Measurements from ENCODE around the gene KCTD10.

Gene KCTD10

GRCh38 chr12:109513051-109513450, 36.0 kb upstream of the KCTD10 start:
- Histone ChIP-seq H3K4me1 (ENCODE audit: control insufficient read depth in 1 of 2, insufficient read depth in 2 of 2, low read length in 2 of 2) (peaks cover 0 to 21% of the 10 kb centered on the region in 2 donors), H3K27me3 (ENCODE audit: low read depth, low read length) (no peaks in the 10 kb centered on the region), H3K36me3 (ENCODE audit: control insufficient read depth in 1 of 2, insufficient read depth in 2 of 2, low read length in 2 of 2) (peaks cover 54 to 78% of the 10 kb centered on the region in 2 donors), H3K9me3 (ENCODE audit: control insufficient read depth in 1 of 2, low read length in 2 of 2) (no peaks in the 10 kb centered on the region), H3K4me3 (ENCODE audit: low read depth in 1 of 2, low read length in 2 of 2) (no peak overlapping the region), H3K27ac (ENCODE audit: low read length) (no peak overlapping the region)

- Histone ChIP-seq H3K36me3 (ENCODE audit: control insufficient read depth in 1 of 2, insufficient read depth in 2 of 2, low read length in 2 of 2) (peaks cover 54 to 78% of the 10 kb centered on the region in 2 donors), H3K27ac (ENCODE audit: low read length) (no peak overlapping the region), H3K4me3 (ENCODE audit: low read depth in 1 of 2, low read length in 2 of 2) (no peak overlapping the region), H3K27me3 (ENCODE audit: low read depth, low read length) (no peaks in the 10 kb centered on the region), H3K9me3 (ENCODE audit: control insufficient read depth in 1 of 2, low read length in 2 of 2) (no peaks in the 10 kb centered on the region), H3K4me1 (ENCODE audit: control insufficient read depth in 1 of 2, insufficient read depth in 2 of 2, low read length in 2 of 2) (peaks cover 0 to 21% of the 10 kb centered on the region in 2 donors)
Observed at GRCh38 chr12:109512608-109513007, 35.5 kb upstream of the KCTD10 start.

GRCh38 chr12:109510196-109510595, 33.1 kb upstream of the KCTD10 start:
- Histone ChIP-seq H3K9me3 (ENCODE audit: control insufficient read depth in 1 of 2, low read length in 2 of 2) (no peaks in the 10 kb centered on the region), H3K27ac (ENCODE audit: low read length) (no peak overlapping the region), H3K4me3 (ENCODE audit: low read depth in 1 of 2, low read length in 2 of 2) (no peak overlapping the region), H3K4me1 (ENCODE audit: control insufficient read depth in 1 of 2, insufficient read depth in 2 of 2, low read length in 2 of 2) (peaks cover 0 to 21% of the 10 kb centered on the region in 2 donors), H3K36me3 (ENCODE audit: control insufficient read depth in 1 of 2, insufficient read depth in 2 of 2, low read length in 2 of 2) (peaks cover 63 to 87% of the 10 kb centered on the region in 2 donors), H3K27me3 (ENCODE audit: low read depth, low read length) (no peaks in the 10 kb centered on the region)

GRCh38 chr12:109504068-109504467, 27.0 kb upstream of the KCTD10 start:
- Histone ChIP-seq H3K36me3 (ENCODE audit: control insufficient read depth in 1 of 2, insufficient read depth in 2 of 2, low read length in 2 of 2) (peaks cover 82 to 96% of the 10 kb centered on the region in 2 donors), H3K27ac (ENCODE audit: low read length) (no peak overlapping the region), H3K4me1 (ENCODE audit: control insufficient read depth in 1 of 2, insufficient read depth in 2 of 2, low read length in 2 of 2) (no peaks in the 10 kb centered on the region), H3K4me3 (ENCODE audit: low read depth in 1 of 2, low read length in 2 of 2) (no peak overlapping the region), H3K27me3 (ENCODE audit: low read depth, low read length) (no peaks in the 10 kb centered on the region), H3K9me3 (ENCODE audit: control insufficient read depth in 1 of 2, low read length in 2 of 2) (no peaks in the 10 kb centered on the region)

- no peaks in the 10 kb centered on the region for H3K9me3 ChIP-seq (ENCODE audit: control insufficient read depth in 1 of 2, low read length in 2 of 2)
- peaks cover 80 to 99% of the 10 kb centered on the region in 2 donors for H3K36me3 ChIP-seq (ENCODE audit: control insufficient read depth in 1 of 2, insufficient read depth in 2 of 2, low read length in 2 of 2)
- H3K4me1 ChIP-seq (ENCODE audit: control insufficient read depth in 1 of 2, insufficient read depth in 2 of 2, low read length in 2 of 2): no peaks in the 10 kb centered on the region
- H3K27ac ChIP-seq (ENCODE audit: low read length): no peak overlapping the region
- H3K4me3 ChIP-seq (ENCODE audit: low read depth in 1 of 2, low read length in 2 of 2): no peak overlapping the region
- no peaks in the 10 kb centered on the region for H3K27me3 ChIP-seq (ENCODE audit: low read depth, low read length)
Observed at GRCh38 chr12:109503611-109504010, 26.5 kb upstream of the KCTD10 start.

GRCh38 chr12:109502332-109502731, 25.2 kb upstream of the KCTD10 start:
- H3K27ac ChIP-seq (ENCODE audit: low read length): no peak overlapping the region
- no peaks in the 10 kb centered on the region for H3K27me3 ChIP-seq (ENCODE audit: low read depth, low read length)
- peaks cover 73 to 99% of the 10 kb centered on the region in 2 donors for H3K36me3 ChIP-seq (ENCODE audit: control insufficient read depth in 1 of 2, insufficient read depth in 2 of 2, low read length in 2 of 2)
- no peaks in the 10 kb centered on the region for H3K4me1 ChIP-seq (ENCODE audit: control insufficient read depth in 1 of 2, insufficient read depth in 2 of 2, low read length in 2 of 2)
- H3K9me3 ChIP-seq (ENCODE audit: control insufficient read depth in 1 of 2, low read length in 2 of 2): no peaks in the 10 kb centered on the region
- no peak overlapping the region for H3K4me3 ChIP-seq (ENCODE audit: low read depth in 1 of 2, low read length in 2 of 2)

GRCh38 chr12:109501299-109501698, 24.2 kb upstream of the KCTD10 start:
- Histone ChIP-seq H3K27ac (ENCODE audit: low read length) (no peak overlapping the region), H3K27me3 (ENCODE audit: low read depth, low read length) (no peaks in the 10 kb centered on the region), H3K4me1 (ENCODE audit: control insufficient read depth in 1 of 2, insufficient read depth in 2 of 2, low read length in 2 of 2) (no peaks in the 10 kb centered on the region), H3K9me3 (ENCODE audit: control insufficient read depth in 1 of 2, low read length in 2 of 2) (no peaks in the 10 kb centered on the region), H3K4me3 (ENCODE audit: low read depth in 1 of 2, low read length in 2 of 2) (no peak overlapping the region), H3K36me3 (ENCODE audit: control insufficient read depth in 1 of 2, insufficient read depth in 2 of 2, low read length in 2 of 2) (peaks cover 65 to 95% of the 10 kb centered on the region in 2 donors)

GRCh38 chr12:109500406-109501185, 23.5 kb upstream of the KCTD10 start:
- Histone ChIP-seq H3K4me3 (ENCODE audit: low read depth in 1 of 2, low read length in 2 of 2) (no peak overlapping the region), H3K9me3 (ENCODE audit: control insufficient read depth in 1 of 2, low read length in 2 of 2) (no peaks in the 10 kb centered on the region), H3K4me1 (ENCODE audit: control insufficient read depth in 1 of 2, insufficient read depth in 2 of 2, low read length in 2 of 2) (no peaks in the 10 kb centered on the region), H3K27ac (ENCODE audit: low read length) (no peak overlapping the region), H3K27me3 (ENCODE audit: low read depth, low read length) (no peaks in the 10 kb centered on the region), H3K36me3 (ENCODE audit: control insufficient read depth in 1 of 2, insufficient read depth in 2 of 2, low read length in 2 of 2) (peaks cover 60 to 95% of the 10 kb centered on the region in 2 donors)

- H3K36me3 ChIP-seq (ENCODE audit: control insufficient read depth in 1 of 2, insufficient read depth in 2 of 2, low read length in 2 of 2): peaks cover 53 to 95% of the 10 kb centered on the region in 2 donors
Observed at GRCh38 chr12:109497675-109498074, 20.6 kb upstream of the KCTD10 start.

GRCh38 chr12:109496306-109496705, 19.2 kb upstream of the KCTD10 start:
- no peaks in the 10 kb centered on the region for H3K27me3 ChIP-seq (ENCODE audit: low read depth, low read length)
- no peaks in the 10 kb centered on the region for H3K9me3 ChIP-seq (ENCODE audit: control insufficient read depth in 1 of 2, low read length in 2 of 2)
- H3K4me3 ChIP-seq (ENCODE audit: low read depth in 1 of 2, low read length in 2 of 2): no peak overlapping the region
- no peak overlapping the region for H3K27ac ChIP-seq (ENCODE audit: low read length)
- H3K36me3 ChIP-seq (ENCODE audit: control insufficient read depth in 1 of 2, insufficient read depth in 2 of 2, low read length in 2 of 2): peaks cover 48 to 93% of the 10 kb centered on the region in 2 donors
- H3K4me1 ChIP-seq (ENCODE audit: control insufficient read depth in 1 of 2, insufficient read depth in 2 of 2, low read length in 2 of 2): no peaks in the 10 kb centered on the region

More at GRCh38 chr12:109497675-109498074, 20.6 kb upstream of the KCTD10 start:
- Histone ChIP-seq H3K27me3 (ENCODE audit: low read depth, low read length) (no peaks in the 10 kb centered on the region), H3K4me3 (ENCODE audit: low read depth in 1 of 2, low read length in 2 of 2) (no peak overlapping the region), H3K4me1 (ENCODE audit: control insufficient read depth in 1 of 2, insufficient read depth in 2 of 2, low read length in 2 of 2) (no peaks in the 10 kb centered on the region), H3K9me3 (ENCODE audit: control insufficient read depth in 1 of 2, low read length in 2 of 2) (no peaks in the 10 kb centered on the region), H3K27ac (ENCODE audit: low read length) (no peak overlapping the region)

- no peaks in the 10 kb centered on the region for H3K9me3 ChIP-seq (ENCODE audit: control insufficient read depth in 1 of 2, low read length in 2 of 2)
- H3K27ac ChIP-seq (ENCODE audit: low read length): no peak overlapping the region
- H3K27me3 ChIP-seq (ENCODE audit: low read depth, low read length): no peaks in the 10 kb centered on the region
- no peaks in the 10 kb centered on the region for H3K4me1 ChIP-seq (ENCODE audit: control insufficient read depth in 1 of 2, insufficient read depth in 2 of 2, low read length in 2 of 2)
- peaks cover 48 to 92% of the 10 kb centered on the region in 2 donors for H3K36me3 ChIP-seq (ENCODE audit: control insufficient read depth in 1 of 2, insufficient read depth in 2 of 2, low read length in 2 of 2)
- H3K4me3 ChIP-seq (ENCODE audit: low read depth in 1 of 2, low read length in 2 of 2): no peak overlapping the region
Observed at GRCh38 chr12:109495012-109495411, 17.9 kb upstream of the KCTD10 start.
